Amniotic epithelial cell (primary cell): ENCODE data around the gene PGLYRP2.

Experiments
- DNase-seq: peaks from one replicate; pipeline ENCODE4 v3.0.0-alpha.2; 2010; ENCODE audit warnings: low read depth

Gene PGLYRP2

DNA sequence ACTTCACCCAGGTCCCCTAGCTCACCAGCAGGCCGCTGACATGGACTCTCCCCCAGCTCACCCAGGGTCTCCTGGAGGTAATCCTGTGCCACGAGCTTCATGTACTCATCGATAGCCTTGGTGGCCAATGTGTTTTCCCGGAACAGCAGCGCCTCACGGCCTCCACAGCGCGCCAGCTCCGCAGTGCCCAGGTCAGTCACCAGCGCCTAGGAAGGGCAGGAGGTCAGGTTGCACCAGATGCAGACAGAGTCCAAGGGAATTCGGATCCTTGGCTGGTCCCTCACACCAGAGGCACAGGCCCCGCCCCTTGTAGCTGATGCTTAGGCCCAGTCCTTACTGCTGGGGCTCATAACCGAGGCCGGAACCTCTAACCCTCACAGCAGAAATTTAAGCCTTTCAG, 22.9 kb downstream of the PGLYRP2 start:
- no peak for DNase-seq

- no peak for DNase-seq
Measured at GRCh38 chr19:15455996-15456395, 23.3 kb downstream of the PGLYRP2 start.

DNA sequence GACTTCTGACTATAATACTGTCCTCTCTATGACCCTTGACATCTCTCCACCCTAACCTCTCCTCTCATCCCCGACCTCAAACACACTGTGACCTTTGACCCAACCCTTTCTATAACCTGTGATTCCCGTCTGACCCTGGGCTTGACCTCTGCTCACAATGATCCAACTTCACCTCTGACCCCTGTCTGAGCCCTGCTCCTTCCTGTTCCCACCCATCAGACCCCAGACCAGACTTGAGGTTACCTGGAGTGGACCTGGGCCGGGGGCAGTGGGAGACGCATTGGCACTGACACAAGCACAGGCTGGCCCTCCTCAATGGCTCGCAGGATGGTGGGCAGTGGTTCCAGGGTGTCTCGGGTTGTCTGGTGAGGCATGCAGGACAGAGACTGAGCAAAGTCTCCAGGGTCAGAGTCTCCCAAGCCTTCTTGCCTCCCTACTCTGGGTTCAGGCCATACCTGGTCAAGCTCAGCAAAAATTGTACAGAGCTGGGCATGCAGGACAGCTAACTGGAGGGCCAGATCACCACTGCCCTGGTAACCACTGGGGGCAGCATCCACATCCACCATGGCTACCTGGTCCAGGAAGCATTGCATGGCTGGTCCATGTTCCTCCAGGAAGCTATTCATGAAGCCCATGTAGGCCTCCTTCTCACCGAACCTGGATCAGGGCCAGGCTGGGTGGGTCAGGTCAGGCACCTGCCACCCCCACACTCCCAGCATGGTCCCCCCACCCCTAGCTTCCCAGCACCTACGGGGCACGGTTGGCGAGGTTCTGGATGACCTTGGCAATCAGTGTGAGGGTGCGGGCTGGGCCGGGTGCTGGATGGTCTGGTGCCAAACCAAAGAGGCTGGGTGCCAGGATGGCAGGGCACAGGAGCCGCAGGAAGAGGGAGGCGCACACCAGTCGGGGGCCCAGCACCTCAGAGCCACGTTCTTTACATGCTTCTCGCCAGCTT, 25.1 kb downstream of the PGLYRP2 start:
- DNase-seq = no peak

DNA sequence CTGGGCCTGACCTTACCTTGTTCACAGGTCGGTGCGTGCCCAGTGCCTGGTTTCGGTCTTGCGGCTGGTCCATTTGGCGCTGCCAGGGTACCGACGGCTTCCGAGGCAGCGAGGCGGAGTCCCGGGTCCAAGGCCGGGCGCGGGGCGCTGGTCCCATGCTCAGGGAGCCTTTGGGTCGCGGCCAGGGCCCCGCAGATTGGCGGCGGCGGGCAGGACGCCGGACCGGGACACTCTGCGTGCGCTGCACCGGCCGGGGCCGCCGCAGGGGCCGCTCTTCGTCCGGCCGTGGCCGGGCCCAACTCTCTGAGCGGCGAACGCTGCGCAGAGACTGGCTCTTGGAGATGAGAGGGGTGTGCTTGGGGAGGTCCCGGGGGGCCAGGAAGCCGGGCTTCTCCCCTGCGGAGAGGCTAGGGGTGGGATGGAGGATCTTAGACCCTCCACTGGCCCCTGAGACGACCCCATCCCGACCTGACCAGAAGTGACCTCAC, 26.2 kb downstream of the PGLYRP2 start:
- DNase-seq = no peak

DNA sequence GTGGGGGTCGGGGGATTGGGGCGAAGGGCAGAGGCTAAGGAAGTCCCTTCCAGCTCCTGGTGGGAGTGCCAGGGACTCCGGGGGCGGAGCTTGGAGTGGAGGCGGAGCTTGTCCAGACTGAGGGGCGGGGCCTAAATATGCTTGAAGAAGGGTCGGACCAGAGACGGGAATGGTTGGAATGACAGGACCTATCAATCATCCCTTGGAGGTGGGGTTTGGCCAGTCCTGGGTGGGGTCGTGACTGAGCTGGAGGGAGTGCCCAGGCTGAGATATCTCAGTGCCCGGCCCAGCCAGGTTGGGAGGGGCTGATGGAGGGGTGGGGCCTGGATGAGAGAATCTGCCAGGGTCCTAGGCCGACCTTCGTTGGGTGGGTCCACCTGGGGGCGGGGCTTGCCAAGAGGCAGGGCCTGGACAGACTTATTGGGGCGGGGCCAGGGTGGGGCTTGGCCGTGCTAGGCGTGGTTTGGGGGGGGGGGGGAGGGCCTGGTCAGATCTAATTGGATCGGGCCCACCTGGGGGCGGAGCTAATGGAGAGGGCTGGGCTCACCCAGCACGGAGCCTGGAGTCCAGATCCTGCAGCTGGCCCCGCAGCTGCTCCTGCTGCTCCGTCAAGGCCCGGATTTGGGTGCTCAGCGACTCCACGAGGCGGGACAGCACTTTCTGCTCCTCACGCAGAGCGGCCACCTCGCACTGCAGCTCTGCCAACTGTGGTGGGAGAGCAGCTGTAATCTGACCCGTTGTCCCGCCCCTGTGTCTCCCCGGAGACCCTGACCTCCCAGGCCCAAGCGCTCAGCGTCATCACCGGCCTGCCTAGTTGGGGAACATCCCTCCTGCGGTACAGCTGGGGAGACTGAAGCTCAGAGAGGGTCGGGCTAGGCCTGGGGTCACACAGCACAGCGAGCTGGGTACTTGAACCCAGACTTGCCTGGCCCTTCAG, 26.9 kb downstream of the PGLYRP2 start:
- peak; percentile 91 for DNase-seq

DNA sequence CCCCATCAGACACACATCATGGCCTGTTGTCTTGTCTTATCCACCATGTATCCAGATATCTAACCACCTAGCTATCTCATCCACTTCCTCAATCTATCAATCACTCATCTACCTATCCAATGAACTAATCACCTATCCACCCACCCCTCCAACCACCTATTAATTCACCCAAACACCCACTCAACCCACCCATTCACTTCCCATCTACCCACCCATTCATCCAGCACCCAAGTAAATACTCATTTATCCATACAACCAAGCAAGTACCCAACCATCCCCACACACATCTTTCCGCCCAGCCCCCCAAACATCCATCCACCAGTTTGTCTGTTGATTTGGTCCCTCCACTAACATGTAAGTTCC, 28.8 kb downstream of the PGLYRP2 start:
- DNase-seq = no peak

DNA sequence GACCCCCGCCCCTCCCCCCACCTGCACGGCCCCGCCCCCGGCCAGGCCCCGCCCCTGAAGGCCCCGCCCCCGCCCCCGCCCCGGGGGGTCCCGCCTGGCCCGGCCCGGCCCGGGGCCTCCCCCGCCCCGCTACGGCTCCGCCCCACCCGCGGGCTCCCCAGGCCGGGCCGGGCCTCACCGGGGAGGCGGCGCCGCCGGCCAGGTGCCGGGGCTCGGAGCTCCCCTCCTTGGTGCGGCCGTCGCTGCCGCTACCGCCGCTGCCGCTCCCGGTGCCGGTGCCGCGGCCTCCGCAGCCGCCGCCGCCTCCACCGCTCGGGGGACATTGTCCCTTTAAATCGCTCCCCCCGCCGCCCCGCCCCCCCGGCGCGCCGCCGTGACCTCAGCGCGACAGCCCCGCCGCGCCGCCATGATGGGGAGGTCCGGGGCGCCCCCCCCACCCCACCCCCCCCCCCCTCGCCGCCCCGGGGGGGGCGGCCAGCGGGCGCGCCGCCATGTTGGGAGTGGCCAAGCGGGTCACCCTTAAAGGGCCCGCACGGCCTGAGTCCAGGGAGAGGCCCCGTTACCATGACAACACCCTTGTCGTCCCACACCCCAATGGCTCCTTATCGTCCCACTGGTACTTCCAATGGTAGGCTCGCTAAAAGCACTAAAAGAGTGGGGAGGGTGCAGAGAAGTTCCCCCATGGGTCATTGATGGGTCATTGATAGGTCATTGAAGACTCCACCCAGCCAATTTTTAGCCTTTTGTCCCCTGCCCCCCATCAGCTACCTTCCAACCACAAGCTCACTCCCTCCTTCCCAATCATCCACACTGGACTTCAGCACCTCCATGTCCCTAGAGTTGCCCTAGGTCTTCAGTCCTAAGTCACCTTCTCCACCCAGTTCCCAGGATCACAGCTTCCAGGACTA, 29.4 kb downstream of the PGLYRP2 start, which contains the start of gene WIZ:
Gene WIZ, minus strand, starts transcription at position 337 of the 908 bp plus-strand sequence. CDS start 1,649 bp downstream, outside the sequence.
- DNase-seq = peak; percentile 52

DNA sequence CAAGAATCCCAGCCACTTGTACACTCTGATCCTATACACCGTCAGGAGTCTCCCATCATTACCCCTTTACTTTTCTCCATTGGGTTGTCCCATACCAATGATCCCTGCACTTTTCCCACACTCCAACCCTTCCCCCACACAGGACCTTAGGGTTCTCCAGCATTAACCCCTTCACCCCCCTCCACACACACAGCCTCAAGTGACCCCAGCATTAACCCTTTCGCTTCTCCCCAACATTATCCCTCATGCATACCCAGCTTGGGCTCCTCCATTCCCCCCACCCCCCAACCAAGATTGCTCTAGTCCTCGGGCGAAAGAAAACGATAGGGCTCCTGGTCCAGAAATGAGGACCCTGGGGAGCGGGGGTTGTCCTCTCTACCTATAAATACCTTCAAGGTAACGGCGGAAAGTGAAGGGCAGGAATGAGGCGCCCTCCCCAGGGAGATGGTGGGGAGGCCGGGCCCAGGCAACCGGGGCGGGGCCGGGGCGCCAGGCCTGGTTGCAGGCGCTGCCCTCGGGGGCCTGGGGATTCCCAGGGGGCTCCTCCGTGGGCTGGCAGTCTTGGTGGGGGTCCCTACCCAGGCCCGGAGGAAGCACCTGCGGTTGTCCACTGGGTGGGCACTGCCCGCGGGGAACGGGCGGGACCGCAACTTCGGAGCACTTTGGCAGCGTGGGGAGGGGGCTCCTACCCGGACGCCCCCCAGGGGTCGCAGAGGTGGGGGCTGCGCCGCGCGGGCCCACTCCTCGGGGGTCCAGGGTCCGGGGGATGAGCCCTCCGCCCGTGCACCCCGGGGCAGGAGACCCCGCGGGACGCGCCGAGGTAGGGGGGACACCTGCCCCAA, 30.3 kb downstream of the PGLYRP2 start:
- DNase-seq = peak; percentile 23

GRCh38 chr19:15448044-15448777, 31.1 kb downstream of the PGLYRP2 start:
- no peak for DNase-seq

- DNase-seq = no peak
Measured at GRCh38 chr19:15447057-15447456, 32.2 kb downstream of the PGLYRP2 start.

DNA sequence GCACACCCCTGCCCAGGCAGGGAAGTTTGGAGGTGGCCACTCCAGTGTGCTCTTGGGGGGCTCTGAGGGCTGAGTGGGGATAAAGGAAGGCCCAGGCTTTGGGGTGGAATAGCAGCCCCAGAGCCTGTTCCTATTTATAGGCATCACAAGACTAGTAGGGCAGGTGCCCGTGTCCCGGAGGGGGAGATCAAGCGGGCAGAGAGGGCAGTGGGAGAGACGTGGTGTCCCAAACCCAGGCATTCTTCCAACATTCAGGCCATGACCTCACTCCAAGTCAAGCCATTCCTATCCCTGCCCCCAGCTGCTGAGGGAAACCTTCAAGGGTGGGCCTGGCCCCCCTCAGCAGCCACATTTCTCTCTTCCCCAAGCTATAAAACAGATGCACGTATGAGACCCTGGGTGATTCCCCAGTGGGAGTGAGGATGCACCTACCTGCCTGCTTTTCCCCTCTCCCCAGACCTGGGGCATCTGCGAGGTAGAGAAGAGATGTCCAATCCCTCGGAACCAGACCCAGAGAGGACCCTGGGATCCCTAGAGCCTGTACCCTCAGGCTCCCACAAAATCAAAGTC, 33.4 kb downstream of the PGLYRP2 start:
- no peak for DNase-seq

GRCh38 chr19:15445227-15445605, 34.1 kb downstream of the PGLYRP2 start:
- DNase-seq = no peak

DNA sequence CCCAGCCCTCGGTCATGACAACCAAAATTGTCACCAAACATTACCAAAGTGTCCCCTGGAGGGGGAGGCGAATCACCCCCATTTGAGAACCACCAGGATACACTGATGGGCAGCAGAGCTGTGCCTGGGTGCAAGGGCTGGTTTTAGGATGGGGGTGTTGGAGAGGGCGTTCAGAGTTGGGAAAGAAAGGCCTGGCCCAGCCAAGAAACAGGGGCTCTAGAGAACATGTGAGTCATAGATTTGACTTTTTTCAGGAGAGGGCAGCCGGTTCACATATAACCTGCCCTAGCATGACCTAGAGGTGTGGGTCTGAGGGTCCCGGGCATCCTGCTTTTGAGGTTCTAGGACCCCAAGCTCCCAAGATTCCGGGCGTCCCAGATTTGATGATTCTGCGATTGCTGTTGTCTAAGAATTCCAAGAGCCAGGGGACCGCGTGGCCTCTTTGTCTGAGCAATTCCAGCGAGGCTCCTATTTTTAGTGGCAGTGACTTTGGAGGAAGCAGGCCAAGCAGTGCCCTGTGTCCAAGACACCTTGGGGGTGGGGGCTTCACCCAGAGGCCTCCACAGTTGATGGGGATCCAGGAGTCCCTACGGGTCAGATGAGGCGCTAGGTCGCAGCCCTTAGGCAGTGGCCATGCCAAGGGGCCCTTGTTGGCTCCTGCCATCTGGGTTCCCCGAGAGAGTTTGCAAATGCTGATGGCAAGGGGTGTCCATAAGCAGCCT, 34.6 kb downstream of the PGLYRP2 start:
- no peak for DNase-seq

DNA sequence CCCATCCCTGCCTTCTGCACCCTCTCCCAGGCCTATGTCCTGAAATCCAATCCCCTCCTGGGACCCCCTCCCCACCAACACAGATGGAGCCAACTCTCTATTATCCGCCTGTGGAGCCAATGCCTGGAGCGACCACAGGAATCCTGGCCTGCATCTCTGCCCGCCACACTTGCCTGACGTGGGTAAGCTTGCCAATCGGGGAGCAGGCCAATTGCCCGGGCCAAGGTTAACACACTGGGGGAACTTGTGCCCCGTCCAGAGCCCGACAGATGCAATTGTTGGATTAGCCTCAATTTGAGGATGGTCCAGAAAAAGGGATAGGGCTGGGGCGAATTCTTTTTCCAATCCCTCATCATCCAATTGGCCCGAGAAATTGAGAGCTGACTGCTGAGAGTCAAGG, 35.5 kb downstream of the PGLYRP2 start:
- no peak for DNase-seq

DNA sequence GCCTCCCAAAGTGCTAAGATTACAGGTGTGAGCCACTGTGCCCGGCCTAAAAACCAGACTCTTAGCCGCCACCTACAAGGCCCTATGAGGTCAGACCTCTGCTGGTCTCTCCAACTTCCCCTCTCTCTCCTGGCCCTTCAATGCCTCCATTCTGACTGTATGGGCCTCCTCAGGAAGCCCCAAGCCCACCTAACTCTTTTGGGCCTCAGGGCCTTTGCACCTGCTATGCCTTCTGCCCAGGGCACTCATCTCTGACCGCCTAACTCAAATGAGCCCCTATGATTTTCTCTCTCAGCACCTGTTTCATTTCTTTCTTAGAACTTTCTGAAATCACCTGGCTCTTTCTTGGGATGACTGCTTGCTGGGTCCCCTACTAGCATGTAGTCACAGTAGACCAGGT, 36.0 kb downstream of the PGLYRP2 start:
- no peak for DNase-seq

DNA sequence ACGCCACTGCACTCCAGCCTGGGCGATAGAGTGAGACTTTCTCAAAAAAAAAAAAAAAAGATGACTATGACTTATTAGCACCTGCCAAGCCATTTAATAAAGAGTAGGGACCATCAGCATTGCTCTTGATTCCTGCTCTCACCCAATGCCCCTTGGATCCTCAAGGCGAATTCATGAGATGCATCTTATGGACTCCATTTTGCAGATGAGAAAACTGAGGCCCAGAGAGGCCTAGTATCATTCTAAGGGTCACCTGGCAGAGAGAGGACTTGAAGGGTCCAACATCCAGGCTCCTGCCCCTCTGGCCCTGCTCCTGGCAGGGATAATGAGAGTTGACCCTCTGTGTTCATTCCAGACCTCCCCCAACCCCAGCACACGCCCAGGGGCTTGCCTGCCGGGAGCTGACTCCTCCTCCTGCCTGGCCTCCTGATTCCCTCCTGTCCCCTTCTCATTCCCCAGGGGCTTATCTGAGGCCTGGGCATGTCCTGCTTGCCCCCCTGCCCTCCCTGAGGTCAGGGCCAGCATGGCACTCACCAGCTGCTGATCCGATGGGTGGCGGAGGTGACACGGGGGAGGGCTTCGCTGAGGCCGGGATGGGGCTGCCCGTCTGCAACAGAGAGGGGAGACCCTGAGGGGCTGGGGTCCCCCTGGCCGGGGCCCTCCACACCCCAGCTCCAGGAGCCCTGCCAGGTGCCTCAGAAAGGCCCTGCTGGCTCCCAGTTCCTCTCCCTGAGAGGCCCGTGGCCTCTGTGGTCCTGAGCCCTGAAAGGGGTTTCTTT, 37.0 kb downstream of the PGLYRP2 start:
- DNase-seq = no peak

DNA sequence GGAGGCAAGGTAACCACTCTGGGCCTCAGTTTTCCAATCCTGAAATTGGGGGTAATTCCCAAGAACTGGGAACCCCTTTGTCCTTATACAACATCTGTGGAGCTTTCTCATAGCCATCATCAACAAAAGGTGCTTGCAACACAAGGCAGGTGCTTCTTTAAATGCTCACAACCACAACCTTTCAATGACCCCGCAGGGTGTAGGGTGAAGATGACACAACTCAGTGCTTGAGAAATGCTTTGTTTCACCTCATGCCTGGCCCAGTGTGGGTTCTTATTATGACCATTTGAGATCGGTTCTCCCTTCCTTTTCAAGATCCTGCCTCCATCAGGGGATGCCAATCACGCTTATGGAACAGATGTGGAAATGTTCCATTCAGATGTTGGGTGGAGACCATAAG, 38.0 kb downstream of the PGLYRP2 start:
- no peak for DNase-seq
